ENCODE measurements around the gene NFRKB.

Gene NFRKB

GRCh38 chr11:129895126-129896041, at the start of gene NFRKB:
TSS of gene NFRKB (minus strand) at chr11:129895578. CDS start at chr11:129892849, 2,729 bp downstream.
- TF ChIP-seq CTCF (IDR thresholded peaks at IDR 0.05), result no peak; the same call in 1 of the 2 replicates

GRCh38 chr11:129944696-129945095, 49.3 kb upstream of the NFRKB start:
- TF ChIP-seq CTCF (IDR thresholded peaks at IDR 0.05), result no peak

- no peak for TF ChIP-seq CTCF (IDR thresholded peaks at IDR 0.05)
These were observed 47.7 kb upstream of the NFRKB start for GRCh38 chr11:129943036-129943435.

GRCh38 chr11:129939510-129939909, 44.1 kb upstream of the NFRKB start:
- TF ChIP-seq CTCF (IDR thresholded peaks at IDR 0.05), result no peak

GRCh38 chr11:129938764-129939163, 43.4 kb upstream of the NFRKB start:
- no peak for TF ChIP-seq CTCF (IDR thresholded peaks at IDR 0.05)

- TF ChIP-seq CTCF (IDR thresholded peaks at IDR 0.05), result no peak
These were observed 42.3 kb upstream of the NFRKB start for GRCh38 chr11:129937592-129938238.

- no peak for TF ChIP-seq CTCF (IDR thresholded peaks at IDR 0.05)
These were observed 40.3 kb upstream of the NFRKB start for GRCh38 chr11:129935723-129936122.

Measured in LNCAP (cell line).